CD14-positive monocyte (primary cell): Measurements from ENCODE around the gene IPO11. TPM values are rescaled to one million over a fixed set of nuclear protein-coding genes. Genes with fewer than 3 reads are reported as not detected.
A peak's percentile ranks its signal among the peaks of the same experiment; 100 is the strongest.

Source experiments
- DNase-seq, 3 donors: peaks; one replicate each; pipeline ENCODE4 v3.0.0-alpha.2; 2011 to 2022
- H2AFZ ChIP-seq: 2 replicates; pipeline ENCODE4 v1.6.0; 2012; ENCODE audit warnings: mild to moderate bottlenecking, low read depth, low read length, inconsistent platforms; ENCODE audit not compliant: insufficient read depth, poor library complexity, severe bottlenecking
- H3K27ac ChIP-seq, 2 donors: 1 replicate in 1 of 2; 2 replicates in 1 of 2; pipeline ENCODE4 v1.5.1; 2012 to 2013; ENCODE audit warnings: low read length in 2 of 2, control low read depth in 1 of 2, inconsistent platforms in 1 of 2, low read depth in 1 of 2, mild to moderate bottlenecking in 1 of 2
- H3K27me3 ChIP-seq, 2 donors: one replicate each; pipeline versions ENCODE4 v1.6.0 to v1.6.1; 2011 to 2013; ENCODE audit warnings: low read length in 2 of 2; ENCODE audit not compliant: control insufficient read depth in 2 of 2, insufficient read depth in 2 of 2
- H3K36me3 ChIP-seq, 2 donors: replicated peaks in 1 of 2; 1 replicate in 1 of 2; 2 replicates in 1 of 2; pipeline versions ENCODE4 v1.5.1 to v1.6.1; 2012 to 2013; ENCODE audit warnings: low read length in 2 of 2, control low read depth in 1 of 2, inconsistent platforms in 1 of 2, mild to moderate bottlenecking in 1 of 2; ENCODE audit not compliant: insufficient read depth in 2 of 2, control insufficient read depth in 1 of 2
- H3K4me1 ChIP-seq, 2 donors: 1 replicate in 1 of 2; 2 replicates in 1 of 2; pipeline versions ENCODE4 v1.5.1 to v1.6.1; 2012 to 2013; ENCODE audit warnings: low read length in 2 of 2, control low read depth in 1 of 2, inconsistent platforms in 1 of 2, mild to moderate bottlenecking in 1 of 2, moderate library complexity in 1 of 2; ENCODE audit not compliant: insufficient read depth in 2 of 2, control insufficient read depth in 1 of 2
- H3K4me2 ChIP-seq: replicated peaks from 2 replicates; pipeline ENCODE3; 2012; ENCODE audit warnings: low read length, moderate library complexity, mild to moderate bottlenecking; ENCODE audit not compliant: poor library complexity, severe bottlenecking; ENCODE audit errors: extremely low read depth
- H3K4me3 ChIP-seq, 3 experiments: fragments of 200-600 bp in 1 of 3; sonication (generic) in 1 of 3; replicated peaks in 1 of 3; 1 replicate in 2 of 3; 2 replicates in 1 of 3; pipeline ENCODE4 v1.5.1; 2011 to 2013; ENCODE audit warnings: low read length in 3 of 3, mild to moderate bottlenecking in 3 of 3, control low read depth in 2 of 3, low read depth in 2 of 3, inconsistent platforms in 1 of 3, moderate library complexity in 1 of 3
- H3K79me2 ChIP-seq: 2 replicates; pipeline ENCODE4 v1.6.0; 2012; ENCODE audit warnings: mild to moderate bottlenecking, control low read depth, inconsistent platforms, low read length, moderate library complexity; ENCODE audit not compliant: insufficient read depth
- H3K9ac ChIP-seq: 2 replicates; pipeline ENCODE4 v1.6.0; 2017; ENCODE audit warnings: low read length, mild to moderate bottlenecking; ENCODE audit not compliant: insufficient read depth, poor library complexity, severe bottlenecking
- H3K9me3 ChIP-seq, 2 donors: replicated peaks in 1 of 2; 1 replicate in 1 of 2; 2 replicates in 1 of 2; pipeline versions ENCODE4 v1.5.1 to v1.6.1; 2012 to 2013; ENCODE audit warnings: low read length in 2 of 2, control low read depth in 1 of 2; ENCODE audit not compliant: control insufficient read depth in 1 of 2, insufficient read depth in 1 of 2
- H4K20me1 ChIP-seq: 2 replicates; pipeline ENCODE4 v1.6.0; 2012; ENCODE audit warnings: mild to moderate bottlenecking, low read length, control low read depth, moderate library complexity; ENCODE audit not compliant: insufficient read depth
- H3K27ac Mint-ChIP-seq, 7 donors: one replicate each; pipeline ENCODE4 v1.8.0; 2020; ENCODE audit warnings: mild to moderate bottlenecking in 7 of 7, mixed read lengths in 7 of 7, moderate library complexity in 6 of 7, inconsistent platforms in 2 of 7
- H3K27me3 Mint-ChIP-seq, 3 donors: one replicate each; pipeline ENCODE4 v1.8.0; 2021 to 2022; ENCODE audit warnings: low read depth in 3 of 3, mild to moderate bottlenecking in 3 of 3, mixed read lengths in 3 of 3, moderate library complexity in 3 of 3, inconsistent platforms in 1 of 3
- H3K36me3 Mint-ChIP-seq, 2 donors: one replicate each; pipeline ENCODE4 v1.8.0; 2020; ENCODE audit warnings: mixed read lengths in 2 of 2, inconsistent platforms in 1 of 2, mild to moderate bottlenecking in 1 of 2
- H3K4me1 Mint-ChIP-seq: one replicate; pipeline ENCODE4 v1.8.0; 2020; ENCODE audit warnings: mild to moderate bottlenecking, mixed read lengths
- H3K4me3 Mint-ChIP-seq, 2 donors: one replicate each; pipeline ENCODE4 v1.8.0; 2020; ENCODE audit warnings: mild to moderate bottlenecking in 2 of 2, mixed read lengths in 2 of 2, moderate library complexity in 1 of 2
- H3K9me3 Mint-ChIP-seq, 7 donors: one replicate each; pipeline ENCODE4 v1.8.0; 2020 to 2022; ENCODE audit warnings: mixed read lengths in 7 of 7, mild to moderate bottlenecking in 6 of 7, moderate library complexity in 6 of 7, inconsistent platforms in 2 of 7
- CTCF ChIP-seq: fragments of 200-600 bp; IDR thresholded peaks from one replicate; pipeline ENCODE4 v1.8.0; 2022; ENCODE audit warnings: antibody characterized with exemption, mild to moderate bottlenecking
- WGBS: methylation state at CpG from one replicate; pipeline ENCODE4 v1.1.5; 2013; ENCODE audit warnings: missing lambda C conversion rate; ENCODE audit not compliant: insufficient coverage; 5-methylcytosine and 5-hydroxymethylcytosine counted together
- intact Hi-C, 2 donors: fragments of 100-400 bp; cut with micrococcal nuclease; formaldehyde crosslinking; loops; one replicate each; pipeline versions ENCODE4 v1.15.0 to v1.15.1; 2023
- polyA plus RNA-seq, 3 donors: library from polyadenylated mRNA; depleted of rRNA in 1 of 3; unstranded in 2 of 3; stranded (reverse) in 1 of 3; fragments of 300-500 nt in 2 of 3; fragments of >200 nt in 1 of 3; fragmentation: Illumina TruSeq in 2 of 3; gene quantifications; 1 replicate in 2 of 3; 2 replicates in 1 of 3; pipeline ENCODE4 v1.2.3, GENCODE V29; 2012 to 2021

The IPO11 gene
- polyA plus RNA-seq, 3 donors: 4.4 to 5.5 (median 5.3) TPM

DNA sequence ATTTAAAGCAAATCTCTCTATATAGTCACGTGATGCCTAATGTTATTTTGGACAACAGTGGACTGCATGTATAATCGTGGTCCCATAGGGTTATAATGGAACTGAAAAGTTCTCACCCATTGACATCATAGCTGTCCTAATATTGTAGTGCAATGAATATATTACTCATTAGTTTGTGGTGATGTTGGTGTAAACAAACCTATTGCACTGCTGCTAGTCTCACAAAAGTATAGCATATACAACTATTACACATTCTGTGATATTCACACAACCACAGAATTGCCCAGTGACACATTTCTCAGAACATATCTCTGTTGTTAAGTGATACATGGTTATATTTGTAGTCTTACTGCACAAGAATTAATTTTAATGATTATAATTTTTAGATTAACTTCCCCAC lies 37.7 kb downstream of the IPO11 start:
- no peaks in the 10 kb centered on the region for H3K4me1 Mint-ChIP-seq
- H3K27ac Mint-ChIP-seq: no peak overlapping the region
- H3K27me3 ChIP-seq: no peaks in the 10 kb centered on the region
- H4K20me1 ChIP-seq: no peaks in the 10 kb centered on the region
- intact Hi-C loops: no loop called here
- WGBS: no CpG with 5 or more reads among the region's 2 CpGs
- H3K27ac ChIP-seq: no peak overlapping the region
- no peaks in the 10 kb centered on the region for H3K4me1 ChIP-seq
- no peaks in the 10 kb centered on the region for H3K79me2 ChIP-seq
- H3K36me3 ChIP-seq: peaks cover 14 to 72% of the 10 kb centered on the region in 2 donors
- H3K9me3 ChIP-seq: no peaks in the 10 kb centered on the region
- no peak overlapping the region for H2AFZ ChIP-seq
- no peak overlapping the region for H3K9ac ChIP-seq
- H3K36me3 Mint-ChIP-seq: peaks cover 34 to 37% of the 10 kb centered on the region in 2 donors
- no peaks in the 10 kb centered on the region for H3K27me3 Mint-ChIP-seq
- no peak for TF ChIP-seq CTCF
- H3K4me3 Mint-ChIP-seq: no peak overlapping the region
- H3K9me3 Mint-ChIP-seq: peaks cover 0 to 3% (median 0%) of the 10 kb centered on the region in 7 donors
- H3K4me2 ChIP-seq: no peak overlapping the region
- no peak for DNase-seq
- H3K4me3 ChIP-seq: no peak overlapping the region

GRCh38 chr5:62457071-62457470 lies 44.5 kb downstream of the IPO11 start:
- Mint-ChIP-seq H3K36me3 (peaks cover 13 to 20% of the 10 kb centered on the region in 2 donors), H3K27me3 (no peaks in the 10 kb centered on the region), H3K4me1 (no peaks in the 10 kb centered on the region), H3K9me3 (no peaks in the 10 kb centered on the region), H3K27ac (peak overlapping the region in 2 of 7 donors; percentile 7 to 14), H3K4me3 (no peak overlapping the region)
- no peaks in the 10 kb centered on the region for H3K27me3 ChIP-seq
- no peak for TF ChIP-seq CTCF
- no peak overlapping the region for H3K27ac ChIP-seq
- no peaks in the 10 kb centered on the region for H3K4me1 ChIP-seq
- no peaks in the 10 kb centered on the region for H4K20me1 ChIP-seq
- DNase-seq: no peak
- no peak overlapping the region for H3K9ac ChIP-seq
- no CpG with 5 or more reads among the region's 1 CpG for WGBS
- intact Hi-C loops: no loop called here
- no peak overlapping the region for H3K4me3 ChIP-seq
- no peaks in the 10 kb centered on the region for H3K79me2 ChIP-seq
- H3K9me3 ChIP-seq: no peaks in the 10 kb centered on the region
- no peak overlapping the region for H2AFZ ChIP-seq
- H3K4me2 ChIP-seq: no peak overlapping the region
- peaks cover 0 to 42% of the 10 kb centered on the region in 2 donors for H3K36me3 ChIP-seq
